AG04450 (cell line): ENCODE results near the gene C19orf12. TPM values are rescaled to one million over a fixed set of nuclear protein-coding genes. Genes with fewer than 3 reads are reported as not detected.
A peak's percentile ranks its signal among the peaks of the same experiment; 100 is the strongest.

Experiments
- CTCF ChIA-PET: fragments of 300-600, 350-600 bp; formaldehyde crosslinking; extraction: SDS; loops from one replicate; lab custom pipeline; 2022; ENCODE audit warnings: antibody characterized with exemption, inconsistent platforms; lab: Charles Lee
- POLR2A ChIA-PET: fragments of 350-600 bp; formaldehyde crosslinking; extraction: SDS; loops from one replicate; lab custom pipeline; 2021; ENCODE audit warnings: antibody characterized with exemption, inconsistent platforms; lab: Yijun Ruan, JAX
- DNase-seq: peaks from one replicate; pipeline ENCODE4 v3.0.0-alpha.2; 2011; ENCODE audit warnings: low read depth, low spot score
- H3K27ac ChIP-seq: one replicate; pipeline ENCODE4 v1.5.1; 2012; ENCODE audit warnings: low read depth, low read length, control low read depth
- H3K27me3 ChIP-seq: one replicate; pipeline ENCODE4 v1.6.0; 2012; ENCODE audit warnings: low read length; ENCODE audit not compliant: control insufficient read depth, insufficient read depth
- H3K4me3 ChIP-seq: 2 replicates; pipeline ENCODE4 v1.5.1; 2011; ENCODE audit warnings: mild to moderate bottlenecking, low read depth, low read length, control low read depth
- H3K9me3 ChIP-seq: 2 replicates; pipeline ENCODE4 v1.5.1; 2012; ENCODE audit warnings: low read length; ENCODE audit not compliant: control insufficient read depth, insufficient read depth
- polyA plus RNA-seq: library from polyadenylated mRNA; depleted of rRNA; stranded (reverse); fragments of >200 nt; gene quantifications from 2 replicates; pipeline ENCODE4 v1.2.3, GENCODE V29; 2011
- TF ChIP-seq, protein P1 (sequence below): IDR thresholded peaks from 2 replicates; pipeline ENCODE4 v1.5.1; 2011; ENCODE audit warnings: low read depth, low read length, control low read depth, inconsistent platforms

C19orf12 gene
- polyA plus RNA-seq, 1 experiment, result 27.9 TPM

DNA sequence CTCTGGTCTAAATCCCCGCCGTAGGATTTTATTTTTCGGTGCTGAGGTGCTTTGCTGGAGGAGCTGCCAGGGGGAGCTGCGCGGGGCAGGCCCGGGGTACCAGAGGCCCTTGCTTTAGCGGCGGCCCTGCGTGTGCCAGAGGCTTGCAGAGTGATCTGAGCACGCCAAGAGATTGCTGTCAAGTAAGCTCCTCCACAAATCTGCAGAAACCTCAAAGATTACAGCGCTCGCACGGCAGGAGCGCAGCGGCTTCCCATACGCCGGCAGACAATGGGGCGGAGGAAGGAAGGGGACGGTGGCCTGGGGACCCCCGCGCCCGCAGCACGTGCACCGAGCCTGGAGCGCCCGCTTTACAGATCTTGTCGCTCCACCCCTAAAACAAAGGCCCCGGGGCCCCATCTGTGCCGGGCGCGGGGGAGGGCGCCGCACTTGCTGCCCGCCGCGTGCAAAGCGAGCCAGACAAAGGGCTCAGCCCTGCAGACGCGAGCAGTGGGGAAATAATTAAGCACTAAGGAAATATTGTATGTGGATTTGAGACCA lies 9.1 kb upstream of the C19orf12 start:
- TF ChIP-seq, protein P1, sequence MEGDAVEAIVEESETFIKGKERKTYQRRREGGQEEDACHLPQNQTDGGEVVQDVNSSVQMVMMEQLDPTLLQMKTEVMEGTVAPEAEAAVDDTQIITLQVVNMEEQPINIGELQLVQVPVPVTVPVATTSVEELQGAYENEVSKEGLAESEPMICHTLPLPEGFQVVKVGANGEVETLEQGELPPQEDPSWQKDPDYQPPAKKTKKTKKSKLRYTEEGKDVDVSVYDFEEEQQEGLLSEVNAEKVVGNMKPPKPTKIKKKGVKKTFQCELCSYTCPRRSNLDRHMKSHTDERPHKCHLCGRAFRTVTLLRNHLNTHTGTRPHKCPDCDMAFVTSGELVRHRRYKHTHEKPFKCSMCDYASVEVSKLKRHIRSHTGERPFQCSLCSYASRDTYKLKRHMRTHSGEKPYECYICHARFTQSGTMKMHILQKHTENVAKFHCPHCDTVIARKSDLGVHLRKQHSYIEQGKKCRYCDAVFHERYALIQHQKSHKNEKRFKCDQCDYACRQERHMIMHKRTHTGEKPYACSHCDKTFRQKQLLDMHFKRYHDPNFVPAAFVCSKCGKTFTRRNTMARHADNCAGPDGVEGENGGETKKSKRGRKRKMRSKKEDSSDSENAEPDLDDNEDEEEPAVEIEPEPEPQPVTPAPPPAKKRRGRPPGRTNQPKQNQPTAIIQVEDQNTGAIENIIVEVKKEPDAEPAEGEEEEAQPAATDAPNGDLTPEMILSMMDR, result 0 out of 2 replicates have a peak, but pooled peaks have one; percentile 5
- no peak for DNase-seq
- Histone ChIP-seq H3K4me3 (peak overlapping the region; percentile 44), H3K27me3 (peaks cover 31% of the 10 kb centered on the region), H3K27ac (no peak overlapping the region), H3K9me3 (no peaks in the 10 kb centered on the region)
- CTCF ChIA-PET, result interaction anchor here (2.6 kb wide), 1 partner anchor 114 kb away, joined by 14 read pairs; no protein-coding TSS in a partner anchor
- POLR2A ChIA-PET, result no interaction called here

DNA sequence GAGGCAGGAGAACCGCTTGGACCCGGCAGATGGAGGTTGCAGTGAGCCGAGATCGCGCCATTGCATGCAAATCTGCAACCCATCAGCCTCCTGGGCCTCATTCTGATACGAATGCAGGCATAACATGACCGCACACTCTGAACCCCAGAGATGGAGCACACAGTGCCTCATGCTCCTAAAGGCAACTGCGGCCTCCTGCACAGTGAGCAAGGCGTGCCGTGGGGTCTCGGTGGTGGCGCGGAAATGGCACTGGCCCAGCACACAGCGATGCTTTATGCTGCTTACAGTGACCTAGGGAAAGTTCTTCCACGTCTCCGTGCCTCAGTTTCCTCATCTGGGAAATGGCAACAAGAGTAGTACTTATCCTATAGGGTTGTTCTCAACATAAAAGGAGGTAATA lies 2.0 kb upstream of the C19orf12 start:
- Histone ChIP-seq H3K27me3 (no peaks in the 10 kb centered on the region), H3K27ac (no peak overlapping the region), H3K9me3 (no peaks in the 10 kb centered on the region; the same call in 1 of the 2 replicates), H3K4me3 (no peak overlapping the region)
- TF ChIP-seq, protein P1, result no peak
- CTCF ChIA-PET, result interaction anchor here (0.5 to 9.4 kb wide), 54 partner anchors 10 to 933 kb away, joined by 3 to 550 read pairs (median 5); partner anchors contain the start of genes PLEKHF1 and POP4
- POLR2A ChIA-PET, result interaction anchor here (1.2 to 2.9 kb wide), 2 partner anchors 106 to 111 kb away, joined by 7 to 17 read pairs; partner anchors contain the start of gene POP4
- no peak for DNase-seq

DNA sequence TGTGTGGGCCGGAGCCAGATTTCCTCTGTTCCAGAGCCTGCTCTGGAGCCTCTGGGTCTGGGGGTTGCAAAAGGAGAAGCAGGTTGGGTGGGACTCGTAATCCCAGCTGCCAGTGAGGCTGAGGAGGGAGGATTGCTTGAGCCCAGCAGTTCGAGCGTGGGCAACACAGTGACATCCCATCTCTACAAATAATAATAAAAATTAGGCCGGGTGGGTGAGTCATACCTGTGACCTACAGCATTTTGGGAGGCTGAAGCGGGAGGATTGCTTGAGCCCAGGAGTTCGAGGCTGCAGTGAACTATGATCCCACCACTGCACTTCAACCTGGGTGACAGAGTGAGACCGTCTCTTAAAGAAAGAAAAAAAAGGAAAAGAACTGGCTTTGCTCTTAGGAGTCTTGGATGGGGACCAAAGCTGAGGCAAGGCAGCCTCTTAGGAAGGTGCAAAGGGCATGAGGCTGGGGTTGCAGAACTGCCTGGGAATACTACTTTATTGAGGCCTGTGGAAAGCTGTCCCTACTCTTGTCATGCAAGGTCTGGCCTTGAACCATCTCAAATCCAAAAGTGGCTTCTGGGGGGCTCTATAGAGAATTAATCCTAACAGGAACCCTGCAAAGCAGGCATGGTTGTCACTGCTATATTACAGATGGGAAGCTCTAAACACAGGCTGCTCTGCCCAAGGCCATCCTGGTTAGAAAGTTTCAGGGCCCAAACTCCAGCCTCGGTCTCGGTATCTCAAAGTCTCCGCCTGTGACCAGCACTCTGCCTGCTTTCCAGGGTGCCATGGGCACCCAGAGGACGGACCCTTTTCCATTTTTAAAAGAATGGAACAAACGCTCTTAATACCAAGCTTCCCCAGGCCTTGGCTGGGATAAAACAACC lies 880 bp upstream of the C19orf12 start:
- CTCF ChIA-PET, result interaction anchor here (0.6 to 9.4 kb wide), 58 partner anchors 9 to 934 kb away, joined by 3 to 550 read pairs (median 5); partner anchors contain the start of genes PLEKHF1, POP4 and URI1
- POLR2A ChIA-PET, result interaction anchor here (0.6 to 2.9 kb wide), 5 partner anchors 51 to 109 kb away, joined by 4 to 17 read pairs (median 4); partner anchors contain the start of genes PLEKHF1 and POP4
- TF ChIP-seq, protein P1, result no peak
- H3K27ac ChIP-seq, result peak overlapping the region; percentile 52
- DNase-seq, result no peak
- H3K27me3 ChIP-seq, result no peaks in the 10 kb centered on the region
- no peaks in the 10 kb centered on the region; the same call in 1 of the 2 replicates for H3K9me3 ChIP-seq
- H3K4me3 ChIP-seq, result peak overlapping the region; percentile 79

DNA sequence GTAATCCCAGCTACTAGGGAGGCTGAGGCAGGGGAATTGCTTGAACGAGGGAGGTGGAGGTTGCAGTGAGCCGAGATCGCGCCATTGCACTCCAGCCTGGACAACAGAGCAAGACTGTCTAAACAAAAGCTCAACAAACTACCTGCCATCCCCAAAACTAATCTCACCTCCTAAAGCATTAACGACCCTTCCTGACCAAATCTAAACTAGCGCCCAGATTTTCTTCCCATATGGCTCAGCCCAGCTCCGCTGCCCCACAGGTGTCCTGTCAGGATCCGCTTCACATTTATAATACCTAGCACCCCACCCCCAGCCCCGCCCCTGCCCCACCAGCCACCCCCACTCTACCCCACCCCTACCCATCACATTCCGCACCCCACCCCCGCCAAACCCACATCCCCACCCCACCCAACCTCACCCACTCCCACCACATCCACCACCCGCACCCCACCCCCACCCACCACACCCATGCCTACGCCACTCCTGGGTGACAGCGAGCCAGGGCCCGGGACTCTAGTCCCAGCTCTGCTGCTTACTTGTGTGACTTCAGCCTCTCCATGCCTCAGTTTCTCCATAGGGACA lies 599 bp downstream of the C19orf12 start:
- TF ChIP-seq, protein P1, result no peak
- POLR2A ChIA-PET, result interaction anchor here (1.0 to 2.9 kb wide), 3 partner anchors 49 to 108 kb away, joined by 4 to 17 read pairs (median 4); partner anchors contain the start of genes PLEKHF1 and POP4
- Histone ChIP-seq H3K27ac (no peak overlapping the region), H3K27me3 (no peaks in the 10 kb centered on the region), H3K9me3 (no peaks in the 10 kb centered on the region; the same call in 1 of the 2 replicates), H3K4me3 (peak overlapping the region; percentile 79)
- CTCF ChIA-PET, result interaction anchor here (0.6 to 9.4 kb wide), 3 partner anchors 21 to 102 kb away, joined by 3 to 550 read pairs (median 87); partner anchors contain the start of gene POP4
- DNase-seq, result no peak
